GM04503 (cell line): ENCODE data around the gene GALNT2.

Experiments
- DNase-seq: peaks from one replicate; pipeline ENCODE4 v3.0.0-alpha.2; 2012; ENCODE audit warnings: low read depth

GALNT2 gene

DNA sequence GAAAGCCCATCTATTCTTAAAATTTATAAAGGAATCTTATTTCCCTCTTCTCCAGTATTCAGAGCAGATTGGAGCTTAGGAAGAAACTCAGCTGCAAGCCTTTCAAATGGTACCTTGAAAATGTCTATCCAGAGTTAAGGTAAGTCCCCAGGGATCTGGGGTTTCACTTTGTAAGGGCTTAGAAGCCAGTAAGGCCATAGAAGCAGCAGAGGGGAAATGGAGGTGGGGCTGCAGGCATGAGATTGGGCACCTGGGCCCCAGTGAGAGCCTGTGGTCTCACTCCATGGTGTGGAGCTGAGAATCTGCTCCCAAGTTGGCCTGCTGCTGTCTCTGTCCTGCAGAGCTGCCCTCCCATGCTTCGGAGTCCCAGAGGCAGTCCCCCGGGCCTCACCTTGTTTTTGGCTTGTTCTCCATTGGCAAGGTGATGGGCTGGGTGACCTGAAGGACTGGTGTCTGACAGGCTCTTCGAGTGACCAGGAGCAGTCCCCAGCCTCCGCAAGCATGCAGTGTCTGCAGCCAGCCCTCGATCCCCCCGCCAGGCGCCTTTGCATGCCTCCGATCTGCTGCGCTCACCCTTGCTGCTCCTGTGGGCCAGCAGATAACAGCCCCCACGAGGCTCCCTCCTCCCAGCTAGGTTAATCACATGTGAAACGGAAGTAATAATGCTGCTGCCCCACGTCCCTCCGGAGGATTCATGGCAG lies 196.0 kb downstream of the GALNT2 start:
- no peak for DNase-seq

DNA sequence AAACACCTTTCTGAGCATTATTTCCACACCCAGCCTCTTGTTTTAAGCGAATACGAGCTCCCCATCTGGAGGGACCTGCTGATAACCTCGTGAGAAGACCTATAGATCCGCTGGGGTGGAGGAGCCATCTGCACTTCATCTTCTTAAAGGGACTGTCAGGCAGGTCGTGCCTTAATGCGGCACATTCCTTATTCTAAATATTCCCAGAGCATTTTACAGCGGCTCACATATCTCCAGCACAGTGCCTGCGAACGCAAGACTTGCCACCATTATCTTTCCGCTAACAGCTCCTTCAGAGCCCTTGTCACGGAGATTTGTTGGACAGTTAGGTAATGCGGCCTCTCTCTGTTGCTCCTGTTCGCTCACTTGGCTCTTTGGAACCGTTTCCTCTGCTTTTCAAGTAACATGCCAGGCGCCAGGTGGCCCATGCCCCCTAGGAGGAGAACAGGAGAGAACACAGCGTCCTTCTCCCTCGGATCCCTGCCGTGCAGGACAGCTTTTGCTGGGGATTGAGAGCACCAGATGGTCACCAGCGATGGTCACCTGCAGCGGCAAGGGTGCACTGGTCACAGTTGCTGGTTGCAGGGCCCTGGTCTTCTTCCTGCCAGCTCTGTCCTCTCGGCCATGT lies 196.6 kb downstream of the GALNT2 start:
- DNase-seq: no peak

DNA sequence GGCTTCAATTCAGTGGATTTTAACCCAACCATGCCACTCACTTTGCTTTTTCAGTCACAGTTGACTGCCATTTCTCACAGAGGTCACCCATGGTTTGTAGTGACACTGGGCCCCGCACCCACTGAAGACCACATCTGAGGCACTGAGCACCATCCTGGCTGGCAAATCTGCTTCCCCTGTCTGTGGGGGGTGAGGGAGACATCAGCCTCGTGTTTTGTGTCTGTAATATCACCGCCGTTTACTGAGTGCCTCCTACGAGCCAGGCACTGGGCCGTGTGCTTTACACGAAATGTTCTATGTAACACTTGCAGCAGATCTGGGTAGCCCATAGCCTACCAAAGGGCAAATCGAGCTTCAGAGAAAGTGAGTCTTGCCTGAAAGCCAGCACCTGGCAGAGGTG lies 197.3 kb downstream of the GALNT2 start:
- no peak for DNase-seq

DNA sequence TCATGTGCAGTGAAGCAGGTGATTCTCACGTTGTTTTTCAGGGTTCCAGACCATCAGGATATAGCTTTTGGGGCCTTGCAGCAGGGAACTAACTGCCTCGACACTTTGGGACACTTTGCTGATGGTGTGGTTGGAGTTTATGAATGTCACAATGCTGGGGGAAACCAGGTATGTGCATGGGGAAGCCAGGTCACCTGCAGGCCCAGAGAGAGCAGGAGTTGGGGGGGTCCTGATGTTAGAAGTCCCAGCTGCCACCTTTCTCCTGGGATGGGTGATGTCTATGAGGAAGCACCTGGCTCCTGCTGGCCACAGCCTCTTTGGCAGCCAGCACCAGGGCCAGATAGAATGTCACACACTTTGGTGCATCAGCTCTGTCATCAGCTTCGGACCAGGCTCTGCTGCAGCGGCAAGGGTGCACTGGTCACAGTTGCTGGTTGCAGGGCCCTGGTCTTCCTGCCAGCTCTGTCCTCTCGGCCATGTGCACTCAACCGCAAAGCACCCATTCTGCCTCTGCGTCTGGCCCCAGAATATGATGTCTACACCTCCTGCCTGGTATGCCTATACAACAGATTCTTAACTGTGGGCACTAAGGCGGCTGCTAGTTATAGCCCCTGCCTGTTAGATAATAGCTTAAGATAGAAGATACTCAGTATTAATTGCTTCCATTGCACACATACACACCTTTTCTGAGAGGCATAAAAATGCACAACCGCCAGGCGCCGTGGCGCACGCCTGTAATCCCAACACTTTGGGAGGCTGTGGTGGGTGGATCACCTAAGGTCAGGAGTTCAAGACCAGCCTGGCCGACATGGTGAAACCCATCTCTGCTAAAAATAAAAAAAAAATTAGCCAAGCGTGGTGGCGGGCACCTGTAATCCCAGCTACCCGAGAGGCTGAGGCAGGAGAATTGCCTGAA lies 198.4 kb downstream of the GALNT2 start:
- no peak for DNase-seq

DNA sequence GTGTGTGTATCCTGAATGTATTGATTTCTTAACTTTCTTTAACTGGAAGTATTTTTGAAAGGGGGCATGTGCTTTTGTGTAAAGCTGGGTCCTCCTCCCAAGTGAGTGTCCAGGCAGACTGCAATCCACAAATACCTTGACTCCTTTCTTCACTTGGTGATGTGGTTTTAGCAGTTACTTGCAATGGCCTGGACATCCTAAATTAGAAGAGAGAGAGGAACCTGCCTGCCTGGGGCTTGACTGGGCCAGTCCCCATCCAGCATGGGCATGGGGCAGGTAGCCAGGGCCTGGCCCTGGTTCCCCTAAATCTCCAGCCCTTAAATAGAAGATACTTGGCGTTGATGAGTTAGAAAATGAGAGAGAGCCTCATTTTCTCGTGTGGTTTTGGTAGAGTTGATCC lies 199.4 kb downstream of the GALNT2 start:
- no peak for DNase-seq

DNA sequence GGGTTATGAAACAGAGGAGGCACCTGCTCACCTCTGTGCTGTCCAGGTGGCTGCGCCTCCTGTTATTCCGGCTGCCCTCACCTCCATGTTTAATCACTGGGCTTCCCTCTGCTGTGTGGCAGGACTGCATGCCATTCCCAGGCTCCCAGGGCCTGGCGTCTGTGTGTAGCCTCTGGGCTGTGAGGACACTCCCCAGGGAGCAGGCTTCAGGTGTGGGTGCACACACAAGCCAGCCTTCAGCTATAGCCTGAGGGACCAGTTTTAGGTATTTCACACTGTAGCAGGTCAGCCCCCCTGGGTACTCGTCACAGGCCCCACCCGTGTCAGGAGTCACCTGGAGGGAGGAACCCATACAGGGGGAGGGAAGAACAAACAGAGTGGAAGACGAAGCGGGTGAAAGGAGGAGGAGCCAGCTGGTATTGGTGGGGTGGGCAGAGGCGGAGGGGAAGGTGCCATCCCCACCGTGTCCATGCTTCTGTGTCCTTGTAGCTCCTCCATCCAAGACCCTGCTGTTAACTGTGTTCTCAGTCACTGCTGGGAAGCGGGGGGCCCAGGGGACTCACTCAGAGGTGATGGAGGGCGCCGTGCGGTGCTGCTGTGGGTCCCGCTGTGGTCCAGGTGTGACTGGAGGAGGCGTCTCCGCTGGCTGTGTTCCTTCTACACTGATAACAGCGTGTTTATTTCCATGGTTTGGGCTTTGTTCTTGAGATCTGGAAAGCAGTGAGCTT lies 200.5 kb downstream of the GALNT2 start:
- no peak for DNase-seq

DNA sequence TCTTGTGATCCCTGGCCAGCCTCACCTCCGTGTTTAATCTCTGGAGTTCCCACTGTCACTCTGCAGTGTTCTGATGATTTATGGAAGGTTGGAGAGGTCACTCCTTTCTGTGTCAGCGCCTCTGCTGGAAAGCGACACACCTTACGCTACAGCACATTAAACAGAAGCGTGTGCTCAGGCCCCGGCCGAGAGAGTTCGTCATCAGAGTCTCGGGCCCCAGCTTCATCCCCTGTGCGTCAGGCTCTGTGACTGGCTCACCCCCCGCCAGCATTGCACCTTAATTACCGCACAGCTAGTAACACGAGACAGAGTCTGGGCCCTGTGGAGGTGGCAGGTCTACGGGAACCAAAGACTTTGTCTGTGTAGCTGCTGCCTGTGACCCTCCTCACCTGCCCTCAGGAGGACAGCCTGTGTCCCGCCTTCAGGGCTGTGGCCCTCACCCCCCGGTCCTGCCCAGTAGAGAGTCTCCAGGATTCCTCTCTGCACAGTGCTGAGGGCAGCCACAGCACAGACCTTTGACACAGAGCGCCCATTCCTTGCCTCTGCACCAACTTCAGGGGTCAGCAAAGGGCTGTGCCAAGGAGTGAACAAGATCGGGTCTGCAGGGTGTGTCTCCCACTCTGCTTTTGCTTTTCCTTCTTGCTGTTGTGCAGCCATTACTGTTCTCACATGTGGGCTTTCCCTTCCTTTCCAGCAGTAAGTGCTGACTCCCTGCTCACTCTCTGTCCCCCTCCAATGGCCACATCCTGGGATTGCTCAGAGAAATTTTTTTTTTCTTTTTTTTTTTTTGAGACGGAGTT lies 201.5 kb downstream of the GALNT2 start:
- peak; percentile 10 for DNase-seq

DNA sequence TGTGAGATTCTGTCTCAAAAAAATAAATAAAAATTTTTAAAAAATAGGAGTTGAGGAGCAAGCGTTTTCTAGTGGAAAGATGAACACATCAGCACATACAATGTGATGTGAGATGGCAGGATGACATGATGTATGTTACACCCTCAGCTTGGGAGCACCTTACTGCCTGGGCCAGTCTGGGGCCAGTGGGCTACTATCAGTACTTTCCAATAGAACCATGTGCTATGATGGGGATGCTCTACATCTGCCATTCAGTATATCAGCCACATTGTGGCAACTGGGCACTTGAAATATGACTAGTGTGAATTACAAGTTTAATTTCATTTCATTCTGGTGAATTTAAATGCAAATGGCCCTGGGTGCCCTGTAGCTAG lies 203.1 kb downstream of the GALNT2 start:
- DNase-seq: no peak

DNA sequence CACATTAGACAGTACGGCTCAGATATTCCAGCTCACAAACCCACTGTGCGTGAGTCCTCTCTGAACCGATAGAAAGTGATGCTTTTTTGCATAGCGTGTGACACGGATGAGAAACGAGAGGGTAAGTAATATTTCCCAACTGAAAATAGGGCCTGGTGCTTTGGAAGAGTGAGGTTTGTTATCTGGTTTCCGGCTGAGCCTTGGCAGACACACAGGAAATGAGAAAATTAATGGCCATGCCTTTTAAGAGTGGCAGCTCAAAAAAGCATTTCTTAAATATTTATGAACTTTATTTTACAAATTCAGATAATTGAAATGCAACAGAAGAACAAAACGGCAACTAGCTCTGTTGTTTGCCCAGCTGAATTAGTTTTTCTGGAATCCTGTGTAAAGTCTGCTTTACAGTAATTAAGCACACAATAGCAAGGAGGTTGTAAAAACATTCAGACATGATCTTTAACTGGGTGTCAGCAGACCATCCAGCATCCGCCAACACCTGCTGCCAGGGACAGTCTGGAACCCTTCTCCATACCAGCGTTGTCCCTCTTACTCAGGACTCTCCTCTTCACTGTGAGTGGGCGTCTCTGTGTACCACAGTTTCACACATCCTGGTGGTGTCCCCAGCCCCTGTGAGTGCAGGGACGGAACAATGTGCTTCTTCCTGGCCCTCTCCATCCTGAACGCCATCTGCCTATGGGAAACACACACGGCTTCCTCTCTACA lies 203.7 kb downstream of the GALNT2 start:
- DNase-seq: no peak

DNA sequence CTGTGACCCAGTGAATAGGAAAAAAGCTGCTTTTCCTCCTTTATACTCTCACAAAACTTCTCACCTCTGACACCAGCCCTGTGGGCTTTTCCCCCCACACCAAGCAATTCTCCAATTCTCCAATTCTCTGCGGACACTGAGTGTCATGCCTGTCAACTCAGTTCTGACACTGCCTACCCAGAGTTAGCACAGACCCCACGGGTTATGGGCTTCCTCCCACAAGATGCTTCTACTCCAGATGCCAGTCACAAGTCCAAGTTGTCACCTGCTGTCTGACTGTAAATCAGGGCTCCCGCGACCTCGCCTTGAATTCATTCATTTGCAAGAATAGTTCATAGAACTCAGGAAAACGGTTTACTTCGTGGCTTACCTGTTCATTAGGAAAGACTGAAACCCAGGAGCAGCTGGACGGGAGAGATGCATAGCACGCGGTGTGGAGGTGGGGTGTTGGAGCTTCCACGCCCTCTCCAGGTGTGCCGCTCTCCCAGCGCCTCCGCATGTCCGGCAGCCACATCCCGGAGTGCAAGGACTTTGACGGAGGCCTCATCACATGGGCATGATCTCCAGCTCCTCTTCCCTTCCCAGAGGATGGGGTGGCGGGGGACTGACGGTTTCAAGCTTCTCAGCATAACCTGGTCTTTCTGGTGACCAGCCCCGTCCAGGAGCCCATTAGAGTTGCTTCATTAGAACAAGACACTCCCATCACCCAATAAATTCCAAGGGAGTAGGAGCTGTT lies 204.4 kb downstream of the GALNT2 start:
- no peak for DNase-seq

DNA sequence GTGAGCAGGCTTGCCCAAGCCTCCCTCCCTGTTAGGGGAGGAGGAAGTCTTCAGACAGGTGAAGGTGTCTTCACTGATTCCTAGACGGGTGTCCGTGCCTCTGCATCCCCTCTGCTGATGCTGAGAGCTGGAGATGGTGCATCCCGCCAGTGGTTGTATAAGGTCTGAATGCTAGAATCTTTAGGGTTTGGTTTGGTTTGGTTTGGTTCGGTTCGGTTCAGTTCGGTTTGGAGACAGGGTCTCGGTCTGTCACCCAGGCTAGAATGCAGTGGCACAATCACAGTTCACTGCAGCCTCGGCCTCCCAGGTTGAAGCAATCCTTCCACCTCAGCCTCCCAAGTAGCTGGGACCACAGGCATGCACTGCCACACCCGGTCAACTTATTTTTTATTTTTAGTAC lies 205.5 kb downstream of the GALNT2 start:
- no peak for DNase-seq

DNA sequence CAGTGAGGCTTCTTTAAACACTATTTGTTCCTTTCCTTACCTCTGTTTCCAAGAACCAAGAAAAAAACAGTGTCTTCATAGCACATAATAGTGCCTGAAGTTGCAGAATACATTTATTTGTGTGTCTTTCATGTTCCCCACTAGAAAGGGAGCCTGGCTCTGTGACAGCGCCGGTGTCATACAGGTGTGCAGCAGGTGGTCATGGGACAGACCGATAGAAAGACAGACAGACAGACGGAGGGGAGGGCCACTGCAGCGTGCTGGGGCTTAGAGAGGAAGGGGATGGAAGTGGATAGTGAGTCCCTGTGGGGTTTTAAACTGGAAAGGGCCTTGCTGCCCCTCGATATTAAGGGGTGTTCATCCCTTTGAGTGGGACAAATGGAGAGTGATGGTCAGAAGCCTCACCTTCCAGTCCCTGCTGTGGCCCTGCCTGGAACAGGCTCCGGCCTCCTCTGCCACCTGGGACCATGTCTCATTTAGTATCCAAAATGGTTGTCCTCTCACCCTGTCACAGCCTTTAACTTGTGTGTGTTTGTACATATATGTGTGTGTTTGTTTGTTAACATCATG lies 206.2 kb downstream of the GALNT2 start:
- no peak for DNase-seq

DNA sequence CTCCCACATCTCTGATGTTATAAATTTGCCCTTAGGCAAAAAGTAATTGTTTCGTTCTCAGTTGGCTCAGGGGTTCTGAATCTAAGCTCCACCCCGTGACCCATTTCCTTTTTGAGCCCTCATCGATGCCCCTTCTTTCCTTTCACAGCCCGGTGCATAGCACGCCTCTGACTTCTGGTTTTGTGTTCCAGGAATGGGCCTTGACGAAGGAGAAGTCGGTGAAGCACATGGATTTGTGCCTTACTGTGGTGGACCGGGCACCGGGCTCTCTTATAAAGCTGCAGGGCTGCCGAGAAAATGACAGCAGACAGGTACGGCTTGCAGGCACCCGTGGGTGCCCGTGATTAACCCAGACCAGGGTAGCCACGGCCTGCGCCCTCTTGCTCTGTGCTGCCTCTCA lies 207.2 kb downstream of the GALNT2 start:
- no peak for DNase-seq

DNA sequence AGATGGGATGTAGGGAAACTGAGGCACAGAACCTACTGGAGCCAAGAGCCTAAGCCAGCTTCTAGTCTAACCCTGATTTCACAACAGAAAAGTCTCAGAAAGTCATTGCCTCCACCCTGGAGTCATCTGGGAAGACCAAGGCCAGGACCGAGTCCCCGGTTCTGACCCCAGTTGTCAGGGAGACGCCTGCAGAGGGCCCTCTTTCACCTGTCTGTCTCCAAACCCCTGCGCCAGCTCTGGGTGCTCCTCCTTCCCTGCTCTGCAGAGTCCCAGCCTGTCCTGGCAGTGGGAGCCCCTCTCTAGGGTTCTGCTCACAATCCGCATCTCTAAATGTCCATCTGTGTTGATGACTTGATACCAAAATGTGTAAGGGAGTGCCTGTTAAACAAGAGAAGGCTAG lies 209.4 kb downstream of the GALNT2 start:
- DNase-seq: no peak

DNA sequence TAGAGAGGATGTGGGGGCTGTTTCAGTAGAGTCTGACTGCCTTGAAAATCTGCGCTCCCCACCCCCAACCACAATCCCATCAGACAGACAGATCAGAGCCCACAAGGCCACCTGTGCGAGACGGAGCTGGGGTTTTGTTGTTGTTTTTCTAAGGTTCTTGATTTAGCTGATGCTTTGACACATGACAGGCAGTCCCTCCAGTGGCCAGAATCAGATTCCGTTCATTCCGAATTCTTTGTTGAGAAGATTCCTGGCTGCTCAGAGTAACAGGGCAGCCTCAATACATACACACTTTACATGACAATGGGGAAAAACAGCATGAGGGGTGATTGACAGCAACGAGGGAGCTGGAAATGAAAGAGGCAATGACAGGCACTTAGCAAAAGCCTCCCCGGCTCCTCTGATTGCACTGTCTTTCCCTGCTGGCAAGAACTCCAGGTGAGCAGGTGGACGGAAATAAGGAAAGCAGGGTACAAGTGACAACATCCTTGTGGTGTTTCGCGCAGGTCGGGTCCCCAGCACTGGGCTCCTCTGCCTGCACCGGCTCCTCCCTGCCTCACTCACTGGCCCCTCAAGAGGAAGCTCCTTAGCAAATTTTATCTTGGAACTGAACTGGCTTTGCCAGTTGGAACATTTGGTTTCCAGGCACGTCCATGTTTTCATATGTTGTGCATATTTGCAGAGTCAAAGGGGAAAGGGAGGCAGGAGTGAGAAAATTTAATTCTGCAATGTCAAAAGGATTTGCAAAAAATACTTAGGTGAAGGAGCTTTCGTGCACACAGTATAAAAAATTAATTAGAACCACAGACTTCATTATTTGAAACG lies 210.4 kb downstream of the GALNT2 start:
- DNase-seq: no peak

DNA sequence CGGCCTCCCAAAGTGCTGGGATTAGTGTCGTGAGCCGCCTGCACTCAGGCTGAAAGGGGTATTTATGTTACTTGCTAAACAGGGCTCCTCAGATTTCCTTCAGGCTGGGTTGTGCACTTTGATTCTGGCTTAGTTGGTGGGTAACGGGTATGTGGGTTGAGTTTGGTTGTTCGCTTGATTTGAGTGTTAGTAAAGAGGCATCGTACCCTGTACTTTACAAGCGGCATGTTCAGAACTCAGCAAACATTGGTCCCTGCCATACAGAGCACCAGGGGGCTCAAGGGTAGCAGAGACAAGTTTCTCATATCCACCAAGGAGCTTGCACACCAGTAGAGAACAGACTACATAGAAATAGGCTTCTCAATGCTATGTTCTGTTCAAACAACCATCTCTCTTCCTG lies 211.3 kb downstream of the GALNT2 start:
- DNase-seq: no peak

DNA sequence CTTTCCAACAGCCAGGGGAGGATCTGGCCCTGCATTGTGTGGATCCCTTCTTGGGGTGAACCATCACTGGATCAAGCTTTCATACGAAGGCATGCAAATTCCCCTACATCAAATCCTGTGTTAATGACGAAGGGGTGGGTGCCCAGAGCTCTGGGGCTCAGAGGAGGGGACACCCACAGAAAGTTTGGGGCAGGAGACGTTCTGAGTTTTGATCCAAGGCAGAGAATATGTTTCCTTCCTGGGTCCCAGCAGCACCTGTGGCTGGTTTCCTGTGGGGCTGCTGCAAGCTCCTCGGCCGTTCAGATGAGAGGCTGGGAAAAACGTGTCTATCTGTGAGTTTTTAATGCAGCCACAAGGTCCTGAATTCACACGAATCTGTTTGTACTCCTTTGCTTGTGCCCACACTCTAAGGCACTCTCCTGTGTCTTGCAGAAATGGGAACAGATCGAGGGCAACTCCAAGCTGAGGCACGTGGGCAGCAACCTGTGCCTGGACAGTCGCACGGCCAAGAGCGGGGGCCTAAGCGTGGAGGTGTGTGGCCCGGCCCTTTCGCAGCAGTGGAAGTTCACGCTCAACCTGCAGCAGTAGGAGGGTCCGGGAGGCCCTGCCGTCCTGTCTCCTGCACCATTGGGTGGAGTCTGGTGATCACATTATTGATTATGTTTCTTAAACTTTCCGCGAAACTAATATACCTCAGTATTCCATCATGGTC lies 212.0 kb downstream of the GALNT2 start:
- no peak for DNase-seq

DNA sequence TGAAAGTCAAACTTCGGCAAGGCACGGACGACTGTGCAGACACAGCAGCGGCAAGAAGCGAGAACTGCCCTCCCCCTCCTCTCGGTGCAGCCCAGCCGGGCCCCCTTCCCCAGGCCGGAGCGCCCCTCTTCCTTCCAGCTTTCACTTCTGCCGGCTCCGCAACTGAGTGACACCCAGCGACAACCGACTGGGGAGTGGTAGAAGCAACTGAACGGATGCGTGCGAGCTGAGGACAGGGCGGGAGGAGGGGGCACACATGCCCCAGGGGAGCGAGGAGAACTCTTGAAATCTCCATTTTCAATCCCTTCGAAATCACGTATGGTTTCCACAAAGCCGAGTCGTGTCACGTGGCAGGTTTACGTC lies 212.5 kb downstream of the GALNT2 start:
- DNase-seq: no peak
